NCI-H2196 treated with DMSO at 0.1 percent for 48 hours (cell line): ENCODE data around the gene FGF14.
A peak's percentile ranks its signal among the peaks of the same experiment; 100 is the strongest.

ENCODE experiments used
- DNase-seq: peaks from one replicate; lab custom pipeline; 2025; ENCODE audit not compliant: unreplicated experiment; lab: John Stamatoyannopoulos, UW

The FGF14 gene

GRCh38 chr13:101811284-101811839 lies 590.5 kb downstream of the FGF14 start:
- DNase-seq, result no peak

- DNase-seq, result no peak
These were observed 602.7 kb downstream of the FGF14 start for GRCh38 chr13:101799196-101799595.

GRCh38 chr13:101798437-101798836 lies 603.4 kb downstream of the FGF14 start:
- DNase-seq, result no peak

GRCh38 chr13:101795460-101795859 lies 606.4 kb downstream of the FGF14 start:
- no peak for DNase-seq

GRCh38 chr13:101795025-101795424 lies 606.8 kb downstream of the FGF14 start:
- DNase-seq, result no peak

- DNase-seq, result no peak
These were observed 609.7 kb downstream of the FGF14 start for GRCh38 chr13:101792189-101792588.

GRCh38 chr13:101785858-101786257 lies 616.0 kb downstream of the FGF14 start:
- DNase-seq, result peak; percentile 1

GRCh38 chr13:101784313-101784712 lies 617.5 kb downstream of the FGF14 start:
- DNase-seq, result no peak

- no peak for DNase-seq
These were observed 618.3 kb downstream of the FGF14 start for GRCh38 chr13:101783554-101783953.

GRCh38 chr13:101780211-101780610 lies 621.6 kb downstream of the FGF14 start:
- DNase-seq, result no peak

GRCh38 chr13:101779147-101779546 lies 622.7 kb downstream of the FGF14 start:
- DNase-seq, result no peak

GRCh38 chr13:101775267-101775666 lies 626.6 kb downstream of the FGF14 start:
- no peak for DNase-seq

GRCh38 chr13:101774393-101774792 lies 627.5 kb downstream of the FGF14 start:
- DNase-seq, result no peak

GRCh38 chr13:101773062-101773461 lies 628.8 kb downstream of the FGF14 start:
- no peak for DNase-seq

- DNase-seq, result no peak
These were observed 634.7 kb downstream of the FGF14 start for GRCh38 chr13:101767131-101767530.

GRCh38 chr13:101763191-101763590 lies 638.7 kb downstream of the FGF14 start:
- DNase-seq, result no peak

GRCh38 chr13:101757446-101758039 lies 644.3 kb downstream of the FGF14 start:
- no peak for DNase-seq

GRCh38 chr13:101755228-101755887 lies 646.5 kb downstream of the FGF14 start:
- DNase-seq, result no peak

GRCh38 chr13:101752432-101752831 lies 649.4 kb downstream of the FGF14 start:
- no peak for DNase-seq

- peak; percentile 30 for DNase-seq
These were observed 650.4 kb downstream of the FGF14 start for GRCh38 chr13:101751488-101751887.

- no peak for DNase-seq
These were observed 652.3 kb downstream of the FGF14 start for GRCh38 chr13:101749584-101749983.

- no peak for DNase-seq
These were observed 654.8 kb downstream of the FGF14 start for GRCh38 chr13:101747039-101747438.

- no peak for DNase-seq
These were observed 655.3 kb downstream of the FGF14 start for GRCh38 chr13:101746513-101746912.
